Hepatocyte (in vitro differentiated cells): ENCODE data around the gene PDK1. TPM values are rescaled to one million over a fixed set of nuclear protein-coding genes. Genes with fewer than 3 reads are reported as not detected.
"Not testable (repeated sequence)": the region's sequence is repeated elsewhere in the genome, so short reads cannot be mapped to it uniquely, and the experiment has no call there.

Experiments
- DNase-seq: peaks from one replicate; pipeline ENCODE4 v3.0.0-alpha.2; 2016; ENCODE audit warnings: low spot score
- H2AFZ ChIP-seq: fragments of 200-600 bp; sonication (generic); 2 replicates; pipeline ENCODE4 v1.6.0; 2016; ENCODE audit warnings: antibody characterized with exemption, mild to moderate bottlenecking
- H3K27ac ChIP-seq: fragments of 200-600 bp; sonication (generic); 2 replicates; pipeline ENCODE4 v1.5.1; 2016; ENCODE audit warnings: mild to moderate bottlenecking
- H3K27me3 ChIP-seq: fragments of 200-600 bp; sonication (generic); 2 replicates; pipeline ENCODE4 v1.6.1; 2016
- H3K36me3 ChIP-seq: fragments of 200-600 bp; sonication (generic); replicated peaks from 2 replicates; pipeline ENCODE4 v1.5.1; 2016; ENCODE audit warnings: low read depth; ENCODE audit not compliant: insufficient read depth
- H3K4me1 ChIP-seq: fragments of 200-600 bp; sonication (generic); 2 replicates; pipeline ENCODE4 v1.5.1; 2016; ENCODE audit warnings: mild to moderate bottlenecking, moderate library complexity; ENCODE audit not compliant: insufficient read depth
- H3K4me2 ChIP-seq: fragments of 200-600 bp; sonication (generic); 2 replicates; pipeline ENCODE4 v1.6.0; 2016
- H3K4me3 ChIP-seq: fragments of 200-600 bp; sonication (generic); 2 replicates; pipeline ENCODE4 v1.5.1; 2016; ENCODE audit warnings: mild to moderate bottlenecking
- H3K79me2 ChIP-seq: fragments of 200-600 bp; sonication (generic); 2 replicates; pipeline ENCODE4 v1.6.0; 2017; ENCODE audit warnings: mild to moderate bottlenecking
- H3K9me2 ChIP-seq: fragments of 200-600 bp; sonication (generic); replicated peaks from 2 replicates; pipeline ENCODE4 v1.6.0; 2017; ENCODE audit warnings: mild to moderate bottlenecking; ENCODE audit not compliant: insufficient read depth
- H3K9me3 ChIP-seq: fragments of 200-600 bp; sonication (generic); 2 replicates; pipeline ENCODE4 v1.5.1; 2016; ENCODE audit warnings: low read depth, mild to moderate bottlenecking
- H4K20me1 ChIP-seq: fragments of 200-600 bp; sonication (generic); 2 replicates; pipeline ENCODE4 v1.6.0; 2016; ENCODE audit warnings: mild to moderate bottlenecking; ENCODE audit not compliant: insufficient read depth, poor library complexity, severe bottlenecking
- EZH2 ChIP-seq: fragments of 200-600 bp; sonication (generic); IDR thresholded peaks from 2 replicates; pipeline ENCODE4 v1.6.1; 2016; ENCODE audit warnings: antibody characterized with exemption, mild to moderate bottlenecking, borderline replicate concordance
- EZH2phosphoT487 ChIP-seq: fragments of 200-600 bp; sonication (generic); IDR thresholded peaks from one replicate; pipeline ENCODE4 v1.6.1; 2018; ENCODE audit warnings: antibody characterized with exemption, mild to moderate bottlenecking, low read depth, moderate library complexity; ENCODE audit not compliant: unreplicated experiment, severe bottlenecking
- WGBS: methylation state at CpG from one replicate; pipeline ENCODE4 v1.1.6; 2016; ENCODE audit warnings: low lambda C conversion rate; ENCODE audit errors: missing lambda C conversion rate; 5-methylcytosine and 5-hydroxymethylcytosine counted together
- polyA plus RNA-seq: library from polyadenylated mRNA; unstranded; fragments of >200 nt; fragmentation: Nextera tagmentation; extraction: Ambion mirVana; gene quantifications from 2 replicates; pipeline ENCODE4 v1.2.1, GENCODE V29; 2016
- total RNA-seq: library from RNA; depleted of rRNA; stranded (reverse); fragments of >200 nt; gene quantifications from 2 replicates; pipeline ENCODE4 v1.2.3, GENCODE V29; 2014
- TF ChIP-seq, protein P1 (sequence below): fragments of 200-600 bp; sonication (generic); IDR thresholded peaks from 2 replicates; pipeline ENCODE4 v1.5.1; 2016; ENCODE audit warnings: antibody characterized with exemption, mild to moderate bottlenecking; ENCODE audit not compliant: poor library complexity

PDK1 gene
- total and polyA plus RNA-seq, 2 experiments from 2014 or later = 8.0 to 13.1 TPM

DNA sequence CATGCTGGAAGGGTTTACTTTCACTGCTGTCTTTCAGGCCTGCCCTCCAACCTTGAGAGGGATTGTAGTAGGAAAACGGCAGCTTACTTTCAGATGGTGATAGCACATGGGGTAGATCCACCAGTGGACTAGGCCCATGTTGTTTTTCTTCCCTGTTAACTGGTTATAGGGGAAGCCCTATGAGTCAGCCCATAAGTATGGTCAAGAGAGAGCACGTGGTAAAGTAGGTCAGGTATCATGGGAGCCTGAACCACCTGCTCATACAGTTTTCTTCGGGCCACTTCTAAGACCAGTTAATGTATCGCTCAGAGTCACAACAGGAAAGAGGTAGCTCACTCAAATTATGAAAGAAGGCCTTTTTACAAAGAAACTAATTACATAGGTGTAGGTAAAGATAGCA, 33.0 kb downstream of the PDK1 start:
- H4K20me1 ChIP-seq = no peaks in the 10 kb centered on the region

DNA sequence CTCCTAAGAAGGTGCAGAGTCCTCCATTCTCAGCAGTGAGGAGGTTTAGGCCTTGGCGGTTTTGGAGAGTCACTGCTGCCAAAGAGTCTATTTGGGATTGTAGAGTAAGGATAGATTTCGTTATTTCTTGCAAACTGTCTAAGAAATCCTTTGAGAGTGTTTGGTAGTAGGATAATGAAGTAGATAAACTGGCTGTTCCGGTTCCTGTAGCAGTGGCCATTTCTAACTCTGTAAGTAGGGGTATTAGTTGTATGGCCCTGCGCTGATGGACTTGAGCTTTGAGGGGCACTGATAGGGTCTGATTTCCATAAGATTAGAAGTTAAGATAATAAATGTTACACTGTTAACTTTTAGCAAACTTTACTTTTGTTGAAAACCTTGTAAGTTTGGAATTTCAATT, 35.5 kb downstream of the PDK1 start:
- H3K27me3 ChIP-seq, H3K9me2 ChIP-seq, H3K79me2 ChIP-seq, H2AFZ ChIP-seq, H3K36me3 ChIP-seq, H3K4me2 ChIP-seq, H3K9me3 ChIP-seq, H3K4me1 ChIP-seq, H3K4me3 ChIP-seq, H4K20me1 ChIP-seq, DNase-seq, H3K27ac ChIP-seq: not testable (repeated sequence)
- WGBS = 84% methylated on average over 4 of the region's 4 CpGs

More for the DNA sequence above, 33.0 kb downstream of the PDK1 start:
- H3K9me3 ChIP-seq = no peaks in the 10 kb centered on the region
- no peaks in the 10 kb centered on the region for H3K9me2 ChIP-seq
- DNase-seq = no peak
- H3K4me2 ChIP-seq = no peak overlapping the region
- H3K27ac ChIP-seq = no peak overlapping the region
- no peaks in the 10 kb centered on the region for H3K4me1 ChIP-seq
- TF ChIP-seq EZH2 (no peak), EZH2phosphoT487 (no peak)
- TF ChIP-seq, protein P1, sequence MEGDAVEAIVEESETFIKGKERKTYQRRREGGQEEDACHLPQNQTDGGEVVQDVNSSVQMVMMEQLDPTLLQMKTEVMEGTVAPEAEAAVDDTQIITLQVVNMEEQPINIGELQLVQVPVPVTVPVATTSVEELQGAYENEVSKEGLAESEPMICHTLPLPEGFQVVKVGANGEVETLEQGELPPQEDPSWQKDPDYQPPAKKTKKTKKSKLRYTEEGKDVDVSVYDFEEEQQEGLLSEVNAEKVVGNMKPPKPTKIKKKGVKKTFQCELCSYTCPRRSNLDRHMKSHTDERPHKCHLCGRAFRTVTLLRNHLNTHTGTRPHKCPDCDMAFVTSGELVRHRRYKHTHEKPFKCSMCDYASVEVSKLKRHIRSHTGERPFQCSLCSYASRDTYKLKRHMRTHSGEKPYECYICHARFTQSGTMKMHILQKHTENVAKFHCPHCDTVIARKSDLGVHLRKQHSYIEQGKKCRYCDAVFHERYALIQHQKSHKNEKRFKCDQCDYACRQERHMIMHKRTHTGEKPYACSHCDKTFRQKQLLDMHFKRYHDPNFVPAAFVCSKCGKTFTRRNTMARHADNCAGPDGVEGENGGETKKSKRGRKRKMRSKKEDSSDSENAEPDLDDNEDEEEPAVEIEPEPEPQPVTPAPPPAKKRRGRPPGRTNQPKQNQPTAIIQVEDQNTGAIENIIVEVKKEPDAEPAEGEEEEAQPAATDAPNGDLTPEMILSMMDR = no peak
- no peaks in the 10 kb centered on the region for H3K36me3 ChIP-seq
- no peaks in the 10 kb centered on the region for H3K27me3 ChIP-seq
- H3K79me2 ChIP-seq = no peaks in the 10 kb centered on the region
- no peak overlapping the region for H2AFZ ChIP-seq
- H3K4me3 ChIP-seq = no peak overlapping the region
- 93% methylated on average over 4 of the region's 4 CpGs for WGBS

GRCh38 chr2:172592190-172592589, 36.3 kb downstream of the PDK1 start:
- H3K27me3 ChIP-seq, H3K27ac ChIP-seq, H2AFZ ChIP-seq, H3K9me2 ChIP-seq, H3K4me1 ChIP-seq, H3K9me3 ChIP-seq, H3K4me3 ChIP-seq, H3K36me3 ChIP-seq, DNase-seq, H4K20me1 ChIP-seq, H3K4me2 ChIP-seq, H3K79me2 ChIP-seq: not testable (repeated sequence)

DNA sequence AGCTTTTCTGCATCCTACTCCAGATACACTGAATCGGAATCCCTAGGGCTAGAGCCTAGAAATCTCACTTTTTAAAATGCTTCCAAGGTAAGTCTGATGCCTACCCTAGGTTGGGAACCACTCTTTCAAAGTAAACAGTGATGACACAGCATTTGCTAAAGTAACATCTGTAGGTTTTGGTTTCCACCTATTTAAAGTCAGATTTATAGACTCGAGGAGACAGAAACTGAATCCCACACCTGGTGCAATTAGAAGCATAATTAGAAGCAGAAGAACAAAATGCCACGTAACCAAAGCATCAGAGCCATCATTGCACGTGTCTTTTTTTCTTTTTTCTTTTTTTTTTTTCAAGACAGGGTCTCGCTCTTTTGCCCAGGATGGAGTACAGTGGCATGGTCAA, 40.9 kb downstream of the PDK1 start:
- no peak for DNase-seq
- Histone ChIP-seq H3K4me2 (no peak overlapping the region), H3K4me3 (no peak overlapping the region), H4K20me1 (no peaks in the 10 kb centered on the region), H3K79me2 (no peaks in the 10 kb centered on the region), H3K36me3 (no peaks in the 10 kb centered on the region), H3K9me2 (no peaks in the 10 kb centered on the region), H2AFZ (no peak overlapping the region), H3K27ac (no peak overlapping the region), H3K27me3 (no peaks in the 10 kb centered on the region), H3K9me3 (no peaks in the 10 kb centered on the region), H3K4me1 (no peaks in the 10 kb centered on the region)
- 81% methylated on average over 5 of the region's 5 CpGs for WGBS
- TF ChIP-seq, protein P1 = no peak
- TF ChIP-seq EZH2 (no peak), EZH2phosphoT487 (no peak)
